ENCODE results near the gene MAPK10.
"Not testable (repeated sequence)": the region's sequence is repeated elsewhere in the genome, so short reads cannot be mapped to it uniquely, and the experiment has no call there.

MAPK10 gene

GRCh38 chr4:86338989-86339388, 20.9 kb downstream of the MAPK10 start:
- DNase-seq (ENCODE audit: low spot score) = no peak

GRCh38 chr4:86338521-86338920, 21.3 kb downstream of the MAPK10 start:
- DNase-seq (ENCODE audit: low spot score) = no peak

- DNase-seq (ENCODE audit: low spot score) = no peak
These were observed 25.7 kb downstream of the MAPK10 start for GRCh38 chr4:86334020-86334750.

- no peak for DNase-seq (ENCODE audit: low spot score)
These were observed 26.6 kb downstream of the MAPK10 start for GRCh38 chr4:86333236-86333635.

GRCh38 chr4:86330961-86331742, 28.7 kb downstream of the MAPK10 start:
- no peak for DNase-seq (ENCODE audit: low spot score)

GRCh38 chr4:86330411-86330810, 29.4 kb downstream of the MAPK10 start:
- DNase-seq (ENCODE audit: low spot score) = not testable (repeated sequence)

GRCh38 chr4:86329431-86329830, 30.4 kb downstream of the MAPK10 start:
- DNase-seq (ENCODE audit: low spot score) = no peak

GRCh38 chr4:86326400-86326799, 33.5 kb downstream of the MAPK10 start:
- DNase-seq (ENCODE audit: low spot score) = no peak

- no peak for DNase-seq (ENCODE audit: low spot score)
These were observed 40.5 kb downstream of the MAPK10 start for GRCh38 chr4:86319390-86319789.

GRCh38 chr4:86315579-86315978, 44.3 kb downstream of the MAPK10 start:
- DNase-seq (ENCODE audit: low spot score) = no peak

GRCh38 chr4:86313656-86314055, 46.2 kb downstream of the MAPK10 start:
- DNase-seq (ENCODE audit: low spot score) = no peak

- no peak for DNase-seq (ENCODE audit: low spot score)
These were observed 52.4 kb downstream of the MAPK10 start for GRCh38 chr4:86307432-86307831.

- DNase-seq (ENCODE audit: low spot score) = no peak
These were observed 53.0 kb downstream of the MAPK10 start for GRCh38 chr4:86306816-86307215.

GRCh38 chr4:86302830-86303229, 57.0 kb downstream of the MAPK10 start:
- no peak for DNase-seq (ENCODE audit: low spot score)

- peak; percentile 56 for DNase-seq (ENCODE audit: low spot score)
These were observed 57.6 kb downstream of the MAPK10 start for GRCh38 chr4:86302251-86302650.

GRCh38 chr4:86300516-86300915, 59.3 kb downstream of the MAPK10 start:
- no peak for DNase-seq (ENCODE audit: low spot score)

GRCh38 chr4:86296865-86297264, 63.0 kb downstream of the MAPK10 start:
- no peak for DNase-seq (ENCODE audit: low spot score)

- DNase-seq (ENCODE audit: low spot score) = no peak
These were observed 65.0 kb downstream of the MAPK10 start for GRCh38 chr4:86294883-86295282.

- DNase-seq (ENCODE audit: low spot score) = no peak
These were observed 68.7 kb downstream of the MAPK10 start for GRCh38 chr4:86291180-86291579.

GRCh38 chr4:86286726-86287125, 73.1 kb downstream of the MAPK10 start:
- no peak for DNase-seq (ENCODE audit: low spot score)

- no peak for DNase-seq (ENCODE audit: low spot score)
These were observed 76.5 kb downstream of the MAPK10 start for GRCh38 chr4:86283371-86283770.

GRCh38 chr4:86280246-86280645, 79.6 kb downstream of the MAPK10 start:
- peak; percentile 70 for DNase-seq (ENCODE audit: low spot score)

GRCh38 chr4:86279293-86279960, 80.4 kb downstream of the MAPK10 start:
- DNase-seq (ENCODE audit: low spot score) = peak; percentile 70
